GM10266 (cell line): ENCODE results near the gene NOTCH1.

Source experiments
- DNase-seq: peaks from one replicate; pipeline ENCODE4 v3.0.0; 2012; ENCODE audit errors: extremely low spot score
- TF ChIP-seq, protein P1 (sequence below): IDR thresholded peaks from 2 replicates; pipeline ENCODE4 v1.5.1; 2012; ENCODE audit warnings: mild to moderate bottlenecking, low read depth; ENCODE audit not compliant: control insufficient read depth, insufficient read depth; ENCODE audit errors: missing control alignments

The NOTCH1 gene

DNA sequence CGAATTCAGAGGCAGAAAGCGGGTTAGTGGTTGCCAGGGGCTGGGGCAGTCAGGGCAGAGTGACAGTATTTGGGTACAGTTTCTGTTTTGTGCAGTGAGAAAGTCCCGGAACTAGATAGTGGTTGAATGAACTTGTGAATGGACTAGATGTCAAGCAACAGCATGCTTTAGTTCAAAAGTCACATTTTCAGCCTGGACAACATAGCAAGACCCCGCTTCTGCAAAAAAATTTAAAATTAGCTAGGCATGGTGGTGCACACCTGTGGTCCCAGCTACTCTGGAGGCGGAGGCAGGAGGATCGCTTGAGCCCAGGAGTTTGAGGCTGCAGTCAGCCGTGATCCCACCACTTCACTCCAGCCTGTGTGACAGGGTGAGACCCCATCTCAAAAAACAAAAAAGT lies 8.4 kb downstream of the NOTCH1 start:
- no peak for DNase-seq
- TF ChIP-seq, protein P1, sequence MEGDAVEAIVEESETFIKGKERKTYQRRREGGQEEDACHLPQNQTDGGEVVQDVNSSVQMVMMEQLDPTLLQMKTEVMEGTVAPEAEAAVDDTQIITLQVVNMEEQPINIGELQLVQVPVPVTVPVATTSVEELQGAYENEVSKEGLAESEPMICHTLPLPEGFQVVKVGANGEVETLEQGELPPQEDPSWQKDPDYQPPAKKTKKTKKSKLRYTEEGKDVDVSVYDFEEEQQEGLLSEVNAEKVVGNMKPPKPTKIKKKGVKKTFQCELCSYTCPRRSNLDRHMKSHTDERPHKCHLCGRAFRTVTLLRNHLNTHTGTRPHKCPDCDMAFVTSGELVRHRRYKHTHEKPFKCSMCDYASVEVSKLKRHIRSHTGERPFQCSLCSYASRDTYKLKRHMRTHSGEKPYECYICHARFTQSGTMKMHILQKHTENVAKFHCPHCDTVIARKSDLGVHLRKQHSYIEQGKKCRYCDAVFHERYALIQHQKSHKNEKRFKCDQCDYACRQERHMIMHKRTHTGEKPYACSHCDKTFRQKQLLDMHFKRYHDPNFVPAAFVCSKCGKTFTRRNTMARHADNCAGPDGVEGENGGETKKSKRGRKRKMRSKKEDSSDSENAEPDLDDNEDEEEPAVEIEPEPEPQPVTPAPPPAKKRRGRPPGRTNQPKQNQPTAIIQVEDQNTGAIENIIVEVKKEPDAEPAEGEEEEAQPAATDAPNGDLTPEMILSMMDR = no peak

DNA sequence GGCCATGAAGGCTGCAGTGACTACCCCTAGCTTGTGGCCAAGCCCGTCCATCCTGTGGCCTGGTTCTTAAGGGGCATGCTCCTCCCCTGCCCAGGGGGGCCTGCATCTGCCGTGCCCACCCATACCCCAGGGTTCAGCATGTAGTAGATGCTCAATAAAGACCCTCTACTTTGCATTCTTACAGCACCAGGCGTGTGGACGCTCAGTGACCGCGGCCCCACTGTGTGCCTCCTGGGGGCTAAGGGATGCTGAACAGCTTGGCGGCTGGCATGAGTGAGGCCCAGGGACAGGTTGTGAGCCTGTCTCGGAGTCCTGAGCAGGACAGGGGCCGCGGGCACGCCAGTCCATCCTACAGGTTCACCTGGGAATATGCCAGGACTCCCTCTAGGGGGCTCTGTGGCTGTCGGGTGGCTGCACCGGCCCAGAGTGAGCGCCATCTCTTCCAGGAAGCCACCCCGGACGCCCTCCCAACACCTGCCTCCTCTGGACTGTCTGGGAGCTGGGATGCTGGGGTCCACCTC lies 9.1 kb downstream of the NOTCH1 start:
- TF ChIP-seq, protein P1 = peak; percentile 9
- no peak for DNase-seq

DNA sequence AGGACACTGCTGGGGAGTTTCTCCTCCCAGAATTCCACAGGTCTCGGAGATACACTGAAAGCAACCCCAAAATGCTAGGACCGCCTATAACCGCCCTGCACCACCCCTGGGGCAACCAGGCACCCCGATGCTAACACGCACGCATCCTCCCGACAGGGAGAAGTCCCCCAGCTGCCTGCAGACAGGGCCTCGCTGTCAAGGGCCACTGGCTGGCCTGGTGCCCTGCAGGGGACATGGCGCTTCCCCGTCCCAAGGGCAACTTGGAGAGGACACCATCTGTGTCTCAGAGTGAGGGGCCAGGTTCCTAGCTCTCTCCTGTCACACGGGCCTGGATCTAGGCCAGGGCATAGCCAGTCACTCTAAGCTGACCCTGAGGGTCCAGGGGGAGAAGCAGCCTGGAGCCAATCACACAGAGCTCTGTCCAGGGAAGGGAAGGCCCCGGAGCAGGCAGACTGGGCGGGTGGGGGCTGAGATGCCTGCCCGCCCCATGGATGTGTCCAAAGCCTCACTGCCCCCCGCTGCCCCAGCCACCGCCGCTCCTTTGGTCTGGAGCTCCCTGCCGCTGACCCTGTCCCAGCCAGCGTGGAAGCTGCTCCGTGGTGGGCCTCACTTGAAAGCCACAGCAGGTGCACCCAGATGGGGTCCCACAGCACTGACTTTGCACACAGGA lies 9.7 kb downstream of the NOTCH1 start:
- TF ChIP-seq, protein P1 = no peak
- no peak for DNase-seq

DNA sequence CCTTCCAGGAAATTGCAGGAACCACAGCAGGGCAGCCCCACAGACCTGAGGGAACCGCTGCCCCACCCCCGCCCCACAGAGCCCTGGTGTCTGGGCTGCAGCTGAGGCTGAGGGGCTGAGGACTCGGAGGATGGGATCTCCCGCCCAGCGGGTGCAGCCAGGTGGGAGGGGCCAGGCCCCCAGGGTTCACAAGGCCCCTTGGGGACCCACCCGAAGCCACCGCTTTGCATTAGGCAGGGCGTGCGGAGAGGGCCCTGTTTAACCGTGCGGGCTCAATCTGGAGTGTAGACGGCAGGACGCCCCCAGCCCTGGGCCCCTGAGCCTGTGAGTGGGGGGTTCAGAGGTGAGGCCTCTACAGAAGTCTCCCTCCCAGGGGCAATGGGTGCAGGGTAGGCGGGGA lies 10.8 kb downstream of the NOTCH1 start:
- DNase-seq = no peak
- TF ChIP-seq, protein P1 = no peak

DNA sequence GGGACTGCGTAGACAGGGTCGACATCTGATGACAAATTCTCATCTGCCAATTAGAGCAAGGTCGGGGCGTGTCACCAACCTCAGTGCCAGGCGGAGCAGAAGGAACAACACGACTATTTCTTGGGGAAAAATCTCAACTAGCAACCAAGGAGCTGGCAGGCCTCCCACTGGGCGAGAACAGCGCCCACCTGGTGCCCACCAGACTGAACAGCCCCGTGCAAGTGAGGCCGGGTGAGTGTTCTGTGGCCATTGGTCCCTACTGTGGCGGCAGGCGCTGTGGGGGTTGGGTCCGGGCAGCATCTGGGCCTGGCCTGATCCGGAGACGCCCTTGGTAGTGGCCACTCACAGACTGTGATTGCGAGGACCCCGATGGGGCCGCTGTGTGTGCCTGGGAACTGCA lies 11.5 kb downstream of the NOTCH1 start:
- TF ChIP-seq, protein P1 = no peak
- DNase-seq = no peak

DNA sequence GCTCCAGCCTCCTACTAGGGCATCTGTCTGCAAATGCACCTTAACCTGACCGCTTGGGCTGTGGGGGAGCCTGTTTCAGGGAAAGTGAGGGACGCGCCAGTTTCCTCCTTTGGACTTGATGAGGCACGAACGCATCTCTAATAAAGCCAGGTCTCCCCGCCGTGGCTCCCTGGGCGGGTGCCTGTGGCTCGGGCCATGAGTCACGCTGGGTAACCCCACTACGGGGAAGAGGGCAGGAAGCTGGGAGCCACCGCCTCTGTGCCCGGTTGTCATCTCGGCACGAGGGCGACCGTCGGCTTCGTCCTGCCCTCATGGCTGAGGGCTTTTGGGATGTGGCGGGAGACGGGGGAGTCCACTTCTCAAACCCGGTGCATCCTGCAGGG lies 12.1 kb downstream of the NOTCH1 start:
- TF ChIP-seq, protein P1 = no peak
- no peak for DNase-seq

DNA sequence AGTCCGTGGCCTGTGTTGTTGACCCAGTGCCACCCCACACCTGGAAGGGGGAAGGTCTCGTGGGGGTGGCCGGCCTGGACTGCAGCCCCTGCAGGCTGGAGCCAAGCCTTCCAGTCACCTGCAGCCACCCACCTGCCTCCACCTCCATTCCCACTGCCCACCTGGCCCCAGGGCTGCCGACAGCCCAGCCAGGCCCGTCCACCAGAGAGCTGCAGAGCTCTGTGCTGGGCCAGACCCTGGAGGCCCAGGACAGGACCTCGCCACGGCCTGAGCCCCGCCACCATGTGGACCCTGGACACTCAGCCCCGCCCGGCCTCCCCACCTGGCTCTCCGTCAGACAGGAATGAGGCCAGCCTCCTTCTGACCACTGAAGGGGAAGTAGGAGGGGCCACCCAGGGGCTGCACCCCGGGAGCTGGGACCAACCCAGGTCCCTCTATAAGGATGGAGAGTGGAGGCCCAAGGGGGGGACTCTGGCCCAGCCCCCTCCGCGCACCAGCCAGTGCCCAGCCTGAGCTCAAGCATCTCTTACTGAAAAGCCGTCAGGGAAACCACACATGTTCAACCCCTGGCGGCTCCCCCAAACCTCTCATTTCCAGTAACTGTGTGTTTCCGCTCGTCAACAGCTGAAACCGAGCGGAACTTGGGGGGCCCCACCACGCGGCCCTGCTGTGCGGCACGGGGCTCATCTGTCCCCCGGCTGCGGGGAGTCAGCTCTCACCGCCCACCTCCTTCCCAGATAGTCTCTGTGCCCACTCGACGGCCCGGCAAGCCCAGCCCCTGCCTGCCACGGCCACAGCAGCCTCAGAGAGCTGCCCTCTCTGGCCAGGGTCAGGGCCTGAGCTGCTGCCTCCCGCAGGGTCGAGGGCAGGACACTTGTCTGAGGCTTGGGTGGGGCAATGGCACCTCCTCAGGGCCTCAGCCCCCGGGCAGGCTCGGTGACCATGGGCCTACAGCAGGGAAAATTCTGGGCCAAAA lies 12.8 kb downstream of the NOTCH1 start:
- TF ChIP-seq, protein P1 = no peak
- peak; percentile 77 for DNase-seq
